SK-N-SH treated with all-trans-retinoic acid at 6 μM for 48 hours (cell line): ENCODE measurements around the gene HADHB.

Source experiments
- ARNTL ChIP-seq: fragments of 450-650 bp; formaldehyde crosslinking; IDR thresholded peaks from 2 replicates; pipeline ENCODE4 v1.5.0; 2020; ENCODE audit warnings: low read depth, mild to moderate bottlenecking, moderate library complexity, borderline replicate concordance
- CSDC2 ChIP-seq: fragments of 250-450 bp; sonication (Bioruptor Pico); IDR thresholded peaks from 2 replicates; pipeline ENCODE4 v1.5.0; 2020; ENCODE audit warnings: mild to moderate bottlenecking, moderate library complexity
- ESRRG ChIP-seq: fragments of 250-450 bp; sonication (Bioruptor Pico); IDR thresholded peaks from 2 replicates; pipeline ENCODE4 v1.6.1; 2021; ENCODE audit warnings: mild to moderate bottlenecking
- OSR1 ChIP-seq: fragments of 250-450 bp; sonication (Bioruptor Pico); IDR thresholded peaks from 2 replicates; pipeline ENCODE4 v1.8.0; 2022; ENCODE audit warnings: moderate library complexity, mild to moderate bottlenecking, inconsistent platforms
- PATZ1 ChIP-seq: fragments of 250-450 bp; sonication (Bioruptor Pico); IDR thresholded peaks from 2 replicates; pipeline ENCODE4 v1.8.0; 2020; ENCODE audit warnings: mild to moderate bottlenecking, moderate library complexity, borderline replicate concordance
- PPARA ChIP-seq: fragments of 250-450 bp; sonication (Bioruptor Pico); IDR thresholded peaks from 2 replicates; pipeline ENCODE4 v1.5.0; 2020; ENCODE audit warnings: mild to moderate bottlenecking, borderline replicate concordance
- TSHZ2 ChIP-seq: fragments of 250-450 bp; sonication (Bioruptor Pico); IDR thresholded peaks from 2 replicates; pipeline ENCODE4 v1.5.0; 2020; ENCODE audit warnings: mild to moderate bottlenecking, moderate library complexity
- ZC3H10 ChIP-seq: fragments of 250-450 bp; sonication (Bioruptor Pico); IDR thresholded peaks from 2 replicates; pipeline ENCODE4 v1.5.1; 2021; ENCODE audit warnings: mild to moderate bottlenecking, moderate library complexity
- ZFP3 ChIP-seq: fragments of 250-450 bp; sonication (Bioruptor Pico); IDR thresholded peaks from 2 replicates; pipeline ENCODE4 v1.5.0; 2020; ENCODE audit warnings: mild to moderate bottlenecking, moderate library complexity
- ZFP30 ChIP-seq: fragments of 450-650 bp; formaldehyde crosslinking; IDR thresholded peaks from 2 replicates; pipeline ENCODE4 v1.5.0; 2022; ENCODE audit warnings: mild to moderate bottlenecking, moderate library complexity
- ZNF8 ChIP-seq: fragments of 450-650 bp; formaldehyde crosslinking; IDR thresholded peaks from 2 replicates; pipeline ENCODE4 v1.5.0; 2020; ENCODE audit warnings: mild to moderate bottlenecking, moderate library complexity

- TF ChIP-seq TSHZ2 (CRISPR knock-in tag) (no peak), ZFP30 (CRISPR knock-in tag) (no peak), PATZ1 (CRISPR knock-in tag) (no peak), PPARA (no peak), ZNF8 (CRISPR knock-in tag) (no peak), ZC3H10 (CRISPR knock-in tag) (no peak), CSDC2 (CRISPR knock-in tag) (no peak), ZFP3 (CRISPR knock-in tag) (no peak), ESRRG (CRISPR knock-in tag) (no peak), OSR1 (no peak), ARNTL (CRISPR knock-in tag) (no peak)
Measured at GRCh38 chr2:26318950-26319349, 74.2 kb downstream of the HADHB start.
